HEK293T (cell line): ENCODE measurements around the gene DOK3.

Experiments used
- L3MBTL2 ChIP-seq: fragments of 450-650 bp; conservative IDR thresholded peaks from 2 replicates; pipeline ENCODE4 v1.6.1; 2016; ENCODE audit warnings: mild to moderate bottlenecking
- LEF1 ChIP-seq: fragments of 450-650 bp; IDR thresholded peaks from 2 replicates; pipeline ENCODE4 v1.6.1; 2017; ENCODE audit warnings: mild to moderate bottlenecking, borderline replicate concordance
- NFRKB ChIP-seq: fragments of 450-650 bp; IDR thresholded peaks from 2 replicates; pipeline ENCODE4 v1.6.1; 2016; ENCODE audit warnings: mild to moderate bottlenecking, moderate library complexity
- PKNOX1 ChIP-seq: fragments of 450-650 bp; IDR thresholded peaks from 2 replicates; pipeline ENCODE4 v1.6.1; 2016
- SP1 ChIP-seq: fragments of 450-650 bp; IDR thresholded peaks from 2 replicates; pipeline ENCODE4 v1.6.1; 2017
- TARDBP ChIP-seq: fragments of 450-650 bp; IDR thresholded peaks from 2 replicates; pipeline ENCODE4 v1.6.1; 2016

- TF ChIP-seq LEF1 (no peak), SP1 (no peak), NFRKB (no peak), L3MBTL2 (no peak), PKNOX1 (no peak), TARDBP (no peak)
Measured at GRCh38 chr5:177499842-177500241, 9.8 kb downstream of the DOK3 start.
